Skeletal muscle tissue (tissue), 4 donors: ENCODE data around the gene OR12D1. TPM values are rescaled to one million over a fixed set of nuclear protein-coding genes. Genes with fewer than 3 reads are reported as not detected.
"Not testable (repeated sequence)": the region's sequence is repeated elsewhere in the genome, so short reads cannot be mapped to it uniquely, and the experiment has no call there.

Source experiments
- H3K27ac ChIP-seq: one replicate; pipeline ENCODE4 v1.7.0; 2013; ENCODE audit warnings: mild to moderate bottlenecking, low read depth, low read length, inconsistent platforms
- H3K27me3 ChIP-seq, 3 donors: one replicate each; pipeline ENCODE4 v1.7.0; 2013; ENCODE audit warnings: low read length in 3 of 3; ENCODE audit not compliant: control insufficient read depth in 3 of 3, insufficient read depth in 3 of 3
- H3K36me3 ChIP-seq, 3 donors: one replicate each; pipeline ENCODE4 v1.7.0; 2013; ENCODE audit warnings: low read length in 3 of 3; ENCODE audit not compliant: control insufficient read depth in 3 of 3, insufficient read depth in 3 of 3
- H3K4me1 ChIP-seq, 3 donors: one replicate each; pipeline ENCODE4 v1.7.0; 2013; ENCODE audit warnings: low read length in 3 of 3, mild to moderate bottlenecking in 3 of 3; ENCODE audit not compliant: control insufficient read depth in 3 of 3, insufficient read depth in 3 of 3
- H3K4me3 ChIP-seq, 3 donors: one replicate each; pipeline ENCODE4 v1.7.0; 2013; ENCODE audit warnings: low read length in 3 of 3
- H3K9ac ChIP-seq, 3 donors: one replicate each; pipeline ENCODE4 v1.7.0; 2013; ENCODE audit warnings: low read length in 3 of 3, mild to moderate bottlenecking in 3 of 3, moderate library complexity in 2 of 3, low read depth in 1 of 3
- H3K9me3 ChIP-seq, 3 donors: one replicate each; pipeline ENCODE4 v1.7.0; 2013; ENCODE audit warnings: low read length in 3 of 3; ENCODE audit not compliant: control insufficient read depth in 3 of 3
- total RNA-seq: library from RNA; depleted of rRNA; stranded (reverse); fragments of >200 nt; gene quantifications from one replicate; pipeline ENCODE4 v1.2.3, GENCODE V29; 2014
- donor health status: Osteomylitis.

Gene OR12D1
- total RNA-seq, 1 donor from 2014 or later: not detected

GRCh38 chr6:29424575-29424974 is 9.8 kb downstream of the OR12D1 start:
- H3K4me3 ChIP-seq: no peak overlapping the region
- no peak overlapping the region for H3K9ac ChIP-seq
- H3K4me1 ChIP-seq: no peaks in the 10 kb centered on the region
- no peak overlapping the region for H3K27ac ChIP-seq
- H3K9me3 ChIP-seq: no peaks in the 10 kb centered on the region
- no peaks in the 10 kb centered on the region for H3K27me3 ChIP-seq
- H3K36me3 ChIP-seq: no peaks in the 10 kb centered on the region

DNA sequence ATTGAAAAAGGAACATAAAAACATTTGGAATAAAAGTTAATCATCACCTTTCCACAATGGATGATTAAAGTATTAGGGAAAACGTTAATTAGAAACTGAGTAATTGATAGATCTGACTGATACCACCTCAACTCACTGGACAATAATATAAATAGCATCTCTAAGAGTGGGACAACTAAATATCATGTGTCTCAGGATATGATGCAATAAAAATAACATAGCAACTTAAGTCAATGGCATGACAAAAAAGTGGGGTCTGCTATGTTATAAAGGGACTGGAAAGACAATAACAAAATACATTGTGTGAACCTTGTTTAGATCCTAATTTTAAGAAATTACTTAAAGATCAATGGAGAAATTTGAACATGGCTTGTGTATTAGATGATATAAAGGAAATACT is 10.3 kb downstream of the OR12D1 start:
- Histone ChIP-seq H3K9me3 (no peaks in the 10 kb centered on the region), H3K9ac (no peak overlapping the region), H3K4me1 (no peaks in the 10 kb centered on the region), H3K36me3 (no peaks in the 10 kb centered on the region), H3K27me3 (no peaks in the 10 kb centered on the region), H3K27ac (no peak overlapping the region), H3K4me3 (no peak overlapping the region)

- Histone ChIP-seq H3K27ac (no peak overlapping the region), H3K36me3 (no peaks in the 10 kb centered on the region), H3K9me3 (no peaks in the 10 kb centered on the region), H3K9ac (no peak overlapping the region), H3K4me3 (no peak overlapping the region), H3K4me1 (no peaks in the 10 kb centered on the region), H3K27me3 (no peaks in the 10 kb centered on the region)
Measured at GRCh38 chr6:29426654-29427053, 11.9 kb downstream of the OR12D1 start.

- H3K36me3 ChIP-seq, H3K9me3 ChIP-seq, H3K27me3 ChIP-seq, H3K4me3 ChIP-seq, H3K27ac ChIP-seq, H3K9ac ChIP-seq, H3K4me1 ChIP-seq: not testable (repeated sequence)
Measured at GRCh38 chr6:29436730-29437129, 22.0 kb downstream of the OR12D1 start.

DNA sequence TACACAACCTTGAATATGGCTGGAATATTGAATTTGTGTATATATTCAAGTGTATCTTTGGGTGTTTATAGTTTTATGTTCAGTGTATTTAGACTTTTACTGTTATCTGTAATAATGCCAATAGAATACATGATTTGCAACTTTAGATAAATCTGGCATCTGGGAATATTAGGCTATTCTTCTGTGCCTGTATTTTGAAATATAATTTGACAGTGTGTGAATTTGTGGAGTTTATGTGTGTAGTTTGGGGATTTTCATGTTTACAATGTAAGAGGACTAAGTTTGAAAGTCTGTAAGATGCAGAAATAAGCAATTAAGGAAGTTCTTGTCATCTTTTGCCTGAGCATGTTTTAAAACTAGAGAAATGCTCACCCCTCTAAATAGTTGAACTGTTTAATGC is 24.3 kb downstream of the OR12D1 start, which contains the start of gene OR10C1:
TSS of gene OR10C1 (plus strand) at position 301 of the 400 bp plus-strand sequence. CDS start 710 bp downstream, outside the sequence.
- no peak within 1 kb of the TSS for H3K4me3 ChIP-seq
- peaks cover 0 to 2% (median 0%) of the 10 kb centered on the region in 3 donors for H3K9me3 ChIP-seq
- no peaks in the 10 kb centered on the region for H3K27me3 ChIP-seq
- no peaks in the 10 kb centered on the region for H3K36me3 ChIP-seq
- H3K9ac ChIP-seq: no peak within 1 kb of the TSS
- H3K27ac ChIP-seq: no peak within 1 kb of the TSS
- no peaks in the 10 kb centered on the region for H3K4me1 ChIP-seq

- Histone ChIP-seq H3K36me3 (no peaks in the 10 kb centered on the region), H3K27ac (no peak overlapping the region), H3K9ac (no peak overlapping the region), H3K27me3 (no peaks in the 10 kb centered on the region), H3K4me1 (no peaks in the 10 kb centered on the region), H3K9me3 (no peaks in the 10 kb centered on the region), H3K4me3 (no peak overlapping the region)
Measured at GRCh38 chr6:29442719-29443118, 28.0 kb downstream of the OR12D1 start.

DNA sequence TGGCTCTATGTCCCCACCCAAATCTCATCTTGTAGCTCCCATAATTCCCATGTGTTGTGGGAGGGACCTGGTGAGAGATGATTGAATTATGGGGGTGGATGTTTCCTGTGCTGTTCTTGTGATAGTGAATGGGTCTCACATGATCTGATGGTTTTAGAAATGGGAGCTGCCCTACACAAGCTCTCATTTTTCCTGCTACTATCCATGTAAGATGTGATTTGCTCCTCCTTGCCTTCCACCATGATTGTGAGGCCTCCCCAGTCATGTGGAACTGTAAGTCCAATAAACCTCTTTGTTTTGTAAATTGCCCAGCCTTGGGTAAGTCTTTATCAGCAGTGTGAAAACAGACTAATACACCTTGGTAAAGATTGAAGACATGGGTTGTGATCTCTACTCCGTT is 29.3 kb downstream of the OR12D1 start:
- H3K9ac ChIP-seq, H3K27ac ChIP-seq, H3K9me3 ChIP-seq, H3K4me3 ChIP-seq, H3K4me1 ChIP-seq, H3K27me3 ChIP-seq, H3K36me3 ChIP-seq: not testable (repeated sequence)

- Histone ChIP-seq H3K4me1 (no peaks in the 10 kb centered on the region), H3K27me3 (no peaks in the 10 kb centered on the region), H3K9ac (no peak overlapping the region), H3K9me3 (no peaks in the 10 kb centered on the region), H3K4me3 (no peak overlapping the region), H3K27ac (no peak overlapping the region), H3K36me3 (no peaks in the 10 kb centered on the region)
Measured at GRCh38 chr6:29447670-29448069, 32.9 kb downstream of the OR12D1 start.

DNA sequence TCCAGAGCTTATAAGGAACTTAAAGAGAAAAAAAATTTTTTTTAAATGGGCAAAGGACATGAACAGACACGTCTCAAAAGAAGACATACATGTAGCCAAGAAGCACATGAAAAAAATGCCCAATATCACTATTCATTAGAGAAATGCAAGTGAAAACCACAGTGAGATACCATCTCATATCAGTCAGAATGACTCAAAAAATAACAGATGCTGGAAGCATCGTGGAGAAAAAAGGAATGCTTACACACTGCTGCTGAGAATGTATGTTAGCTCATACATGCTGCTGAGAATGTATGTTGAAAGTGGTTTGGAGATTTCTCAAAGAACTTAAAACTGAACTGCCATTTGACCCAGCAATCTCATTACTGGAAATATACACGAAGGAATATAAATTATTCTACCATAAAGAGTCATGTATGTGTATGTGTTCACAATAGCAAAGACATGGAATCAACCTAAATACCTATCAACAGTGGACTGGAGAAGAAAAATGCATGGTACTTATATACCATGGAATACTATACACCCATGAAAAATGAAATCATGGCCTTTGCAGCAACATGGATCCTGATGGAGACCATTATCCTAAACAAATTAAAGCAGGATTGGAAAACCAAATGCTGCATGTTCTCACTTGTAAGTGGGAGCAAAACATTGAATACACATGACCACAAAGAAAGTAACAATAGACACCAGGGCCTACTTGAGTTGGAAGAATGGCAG is 36.9 kb downstream of the OR12D1 start:
- H3K27ac ChIP-seq: no peak overlapping the region
- no peaks in the 10 kb centered on the region for H3K36me3 ChIP-seq
- no peak overlapping the region for H3K9ac ChIP-seq
- no peak overlapping the region for H3K4me3 ChIP-seq
- no peaks in the 10 kb centered on the region for H3K4me1 ChIP-seq
- no peaks in the 10 kb centered on the region for H3K27me3 ChIP-seq
- no peaks in the 10 kb centered on the region for H3K9me3 ChIP-seq

DNA sequence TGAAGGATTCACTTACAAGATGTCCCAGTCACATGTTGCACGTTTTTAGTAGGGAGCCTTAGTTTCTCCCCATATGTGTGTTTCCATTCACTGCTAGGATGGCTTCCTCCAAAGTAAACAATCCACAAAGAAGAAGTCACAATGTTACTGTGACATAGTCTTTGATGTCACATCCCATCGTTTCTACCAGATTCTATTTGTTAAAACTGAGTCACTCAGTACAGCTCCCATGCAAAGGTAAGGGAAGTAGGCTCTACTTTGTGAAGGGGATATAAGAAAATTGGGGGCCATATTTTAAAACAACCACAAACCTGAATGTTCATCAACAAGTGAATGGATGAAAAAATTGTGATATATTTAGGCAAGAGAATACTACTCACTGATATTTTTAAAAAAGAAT is 42.2 kb downstream of the OR12D1 start, which contains the start of the genes OR11A1 and OR2H1:
TSS of gene OR11A1 (minus strand) at position 101 of the 400 bp plus-strand sequence. CDS start 29,430 bp downstream, outside the sequence.
TSS of gene OR2H1 (plus strand) at position 185 of the 400 bp plus-strand sequence. CDS start 4,615 bp downstream, outside the sequence.
- no peak within 1 kb of the TSS for H3K9ac ChIP-seq
- H3K4me1 ChIP-seq: no peaks in the 10 kb centered on the region
- no peak within 1 kb of the TSS for H3K27ac ChIP-seq
- H3K27me3 ChIP-seq: no peaks in the 10 kb centered on the region
- H3K36me3 ChIP-seq: no peaks in the 10 kb centered on the region
- no peak within 1 kb of the TSS for H3K4me3 ChIP-seq
- H3K9me3 ChIP-seq: no peaks in the 10 kb centered on the region
